HG03280 (cell line): ENCODE measurements around the gene ABCC12.

Experiments used
- ATAC-seq: cut with Tn5 transposase; IDR thresholded peaks from one replicate; pipeline ENCODE4 v1.9.1; 2021; ENCODE audit warnings: mild to moderate bottlenecking, moderate library complexity; ENCODE audit not compliant: unreplicated experiment

Gene ABCC12

DNA sequence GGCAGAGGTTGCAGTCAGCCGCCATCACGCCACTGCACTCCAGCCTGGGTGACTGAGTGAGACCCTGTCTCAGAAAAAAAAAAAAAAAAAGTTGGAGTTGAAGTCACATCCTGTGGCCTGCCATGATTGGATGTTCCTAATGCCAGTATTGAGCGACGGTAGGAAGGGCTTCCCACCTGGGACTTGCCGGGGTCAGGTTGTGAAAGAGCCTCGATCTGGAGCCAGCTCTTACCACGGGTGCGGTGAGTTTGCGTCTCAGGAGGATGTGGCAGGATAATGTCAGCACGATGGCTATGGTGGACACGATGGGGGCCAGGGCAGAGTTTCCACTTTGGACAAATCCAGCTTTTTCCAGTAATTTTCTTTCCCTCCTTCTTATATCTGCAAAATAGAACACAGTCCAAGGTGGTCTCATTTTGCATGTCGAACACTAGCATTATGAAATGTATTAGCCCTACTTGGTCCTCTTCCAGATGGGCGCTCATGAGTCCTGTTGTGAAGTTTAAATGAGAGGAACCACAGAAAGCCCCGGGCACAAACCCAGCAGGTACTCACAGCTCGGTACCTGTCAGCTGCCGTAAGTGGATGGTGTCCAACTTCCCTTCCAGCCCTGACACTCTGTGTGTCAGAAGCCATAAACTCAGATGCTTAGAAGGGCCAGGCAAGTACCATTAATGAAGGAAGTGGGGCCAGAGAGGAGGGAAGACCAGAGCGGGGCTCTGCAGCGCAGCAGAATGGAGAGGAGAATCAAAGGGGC, 22.2 kb downstream of the ABCC12 start:
- ATAC-seq: no peak

DNA sequence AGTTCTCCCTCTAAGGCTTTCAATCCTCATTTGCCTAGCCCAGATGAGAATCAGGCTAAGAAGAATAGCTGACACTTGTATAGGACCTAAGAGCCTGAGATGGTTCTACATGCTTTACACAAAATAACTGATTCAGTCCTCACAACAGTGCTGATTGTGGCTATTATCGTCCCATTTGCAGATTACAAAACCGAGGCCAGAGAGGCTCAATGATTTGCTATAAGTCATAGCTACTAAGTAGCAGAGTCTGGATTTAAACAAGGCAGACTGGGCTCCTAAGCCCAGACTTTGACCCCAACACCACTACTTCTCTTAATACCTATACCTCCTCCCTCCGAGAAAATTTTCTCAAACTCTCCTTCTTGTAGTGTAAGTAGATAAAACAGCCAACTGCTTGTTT, 23.1 kb downstream of the ABCC12 start:
- ATAC-seq: no peak

DNA sequence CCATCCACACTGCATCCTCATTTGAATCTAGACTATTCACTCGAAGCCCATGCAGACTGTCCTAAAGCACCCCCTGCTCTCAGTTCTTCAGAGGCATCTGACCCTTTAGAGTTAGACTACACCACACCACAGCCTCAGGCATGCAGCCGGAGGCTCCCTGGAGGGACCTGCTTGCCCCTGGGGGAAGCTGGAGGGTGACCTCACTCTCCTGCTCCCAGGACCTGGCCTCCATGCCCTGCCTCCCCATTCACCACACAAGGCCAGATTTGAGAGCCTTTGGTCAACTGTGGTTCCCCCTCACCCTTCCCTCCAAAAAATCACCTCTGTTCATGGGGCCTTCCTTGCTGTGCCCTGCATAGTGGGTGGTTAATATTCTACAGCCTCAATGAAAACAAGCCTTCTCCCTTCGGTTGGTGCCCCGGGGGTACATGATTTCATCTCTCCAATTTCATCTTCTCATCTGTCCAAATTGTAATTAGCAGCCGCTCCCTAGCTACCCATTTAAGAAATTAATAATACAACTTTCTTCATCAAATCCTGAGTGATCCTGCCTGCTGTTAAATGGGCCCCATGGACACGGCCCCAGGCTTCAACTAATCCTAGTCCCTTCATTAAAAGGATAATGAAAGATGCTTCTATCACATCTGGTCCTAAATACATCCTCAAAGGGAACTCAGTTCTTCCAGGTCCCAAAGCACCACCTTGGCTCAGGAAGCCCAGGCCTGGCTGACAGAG, 24.4 kb downstream of the ABCC12 start:
- no peak for ATAC-seq

DNA sequence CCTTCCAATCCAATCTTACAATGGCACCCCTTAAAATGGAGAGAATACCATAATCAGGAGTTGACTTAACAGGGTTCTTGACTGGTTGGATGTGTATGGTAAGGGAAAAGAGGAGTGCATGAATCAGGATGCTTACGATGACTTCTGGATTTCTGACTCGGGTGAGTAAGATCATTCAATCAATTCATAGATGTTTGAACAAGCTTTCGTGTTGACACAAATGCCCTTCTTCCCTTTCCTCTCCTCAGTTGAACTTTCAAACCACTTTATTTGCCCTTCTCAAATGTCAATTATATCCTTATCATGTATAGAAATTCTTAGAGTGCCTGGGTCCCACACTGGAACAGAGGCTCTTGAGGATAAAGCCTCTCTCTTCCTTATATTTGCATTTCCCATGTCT, 25.9 kb downstream of the ABCC12 start:
- no peak for ATAC-seq

DNA sequence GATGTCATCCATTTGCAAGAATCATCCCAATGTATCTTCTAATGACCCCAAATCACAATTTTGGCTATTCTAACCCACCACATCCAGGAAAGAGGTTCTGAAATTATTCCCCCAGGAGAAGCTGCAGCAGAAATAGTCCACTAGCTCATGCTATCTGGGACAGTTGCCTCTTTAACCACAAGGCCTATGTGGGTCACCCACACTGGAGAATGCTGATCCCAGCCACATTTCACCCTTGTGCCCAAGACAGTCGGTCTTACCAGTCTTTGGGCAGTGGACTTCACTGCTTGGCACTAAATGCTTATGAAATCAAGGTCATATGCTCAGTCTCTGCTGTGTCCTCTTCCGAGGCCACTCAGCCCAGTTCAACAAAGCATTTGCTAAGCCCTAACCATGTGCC, 27.0 kb downstream of the ABCC12 start:
- ATAC-seq: no peak

DNA sequence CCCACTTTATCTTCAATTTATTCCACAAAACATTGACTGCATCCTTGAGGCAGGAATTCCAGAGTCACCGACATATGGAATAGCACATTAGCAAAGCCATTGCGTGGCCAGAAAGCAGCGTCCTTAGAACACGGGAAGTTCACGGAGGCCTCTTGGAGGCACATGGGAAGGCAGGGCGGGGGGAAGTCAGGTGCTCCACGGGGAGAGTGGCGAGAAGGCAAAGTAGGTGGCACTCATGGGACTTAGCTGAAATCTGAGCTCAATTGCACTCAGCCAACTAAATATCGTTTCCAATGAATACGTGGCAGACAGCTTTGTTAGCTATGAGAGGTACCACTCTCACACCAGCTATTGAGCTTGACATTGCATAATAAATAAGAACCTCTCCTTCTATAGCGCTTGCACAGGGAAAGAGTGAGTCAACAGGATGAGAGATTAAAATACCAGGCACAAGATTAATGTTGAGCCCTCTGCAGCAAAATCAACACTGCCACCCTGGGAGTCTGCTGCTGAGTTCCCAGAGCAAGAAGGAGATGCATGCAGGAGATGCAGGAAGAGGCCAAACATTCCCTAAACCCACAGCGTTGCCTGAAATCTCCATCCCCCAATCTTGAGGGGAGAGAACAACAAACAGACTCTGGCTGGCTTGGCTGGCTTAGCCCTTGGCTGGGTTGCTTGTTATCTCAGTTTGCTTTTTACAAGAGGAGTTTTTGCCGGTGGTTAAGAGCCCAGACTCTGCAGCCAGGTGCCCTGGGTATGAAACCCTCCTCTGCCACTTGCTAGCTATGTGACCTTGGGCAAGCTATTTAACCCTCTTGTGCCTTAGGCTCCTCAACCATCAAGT, 28.8 kb downstream of the ABCC12 start:
- no peak for ATAC-seq

DNA sequence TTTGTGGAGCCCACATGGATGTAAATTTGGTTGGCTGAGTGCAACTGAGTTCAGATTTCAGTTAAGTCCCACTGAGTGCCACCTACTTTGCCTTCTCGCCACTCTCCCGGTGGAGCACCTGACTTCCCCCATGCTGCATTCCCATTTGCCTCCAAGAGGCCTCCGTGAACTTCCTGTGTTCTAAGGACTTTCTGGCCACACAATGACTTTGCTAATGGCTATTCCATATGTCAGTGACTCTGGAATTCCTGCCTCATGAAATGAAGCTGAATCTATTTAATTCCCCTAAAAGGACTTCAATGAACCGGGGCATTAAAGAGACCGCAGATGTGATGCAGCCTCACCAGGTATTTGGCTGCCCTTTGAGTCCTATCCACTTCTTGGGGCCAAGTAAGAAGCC, 29.9 kb downstream of the ABCC12 start:
- no peak for ATAC-seq

DNA sequence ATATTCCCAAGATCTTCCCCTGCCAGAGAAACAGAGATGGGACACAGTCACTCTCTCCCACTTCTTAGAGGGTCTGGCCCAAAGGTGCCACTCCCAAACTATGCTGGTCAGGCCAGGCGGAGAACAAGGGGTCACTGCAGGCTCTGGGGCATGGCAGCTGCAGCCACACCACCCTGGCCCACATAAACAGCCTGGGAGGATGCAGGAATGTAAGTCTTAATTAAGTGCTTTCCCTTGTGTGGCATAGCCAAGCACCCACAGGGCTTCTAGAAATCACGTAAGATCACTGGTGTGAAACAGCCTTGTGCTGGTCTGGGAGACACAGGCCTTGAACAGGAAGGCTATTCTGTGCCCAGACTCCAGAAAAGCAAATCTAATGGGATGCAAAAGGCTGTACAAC, 31.5 kb downstream of the ABCC12 start:
- no peak for ATAC-seq

DNA sequence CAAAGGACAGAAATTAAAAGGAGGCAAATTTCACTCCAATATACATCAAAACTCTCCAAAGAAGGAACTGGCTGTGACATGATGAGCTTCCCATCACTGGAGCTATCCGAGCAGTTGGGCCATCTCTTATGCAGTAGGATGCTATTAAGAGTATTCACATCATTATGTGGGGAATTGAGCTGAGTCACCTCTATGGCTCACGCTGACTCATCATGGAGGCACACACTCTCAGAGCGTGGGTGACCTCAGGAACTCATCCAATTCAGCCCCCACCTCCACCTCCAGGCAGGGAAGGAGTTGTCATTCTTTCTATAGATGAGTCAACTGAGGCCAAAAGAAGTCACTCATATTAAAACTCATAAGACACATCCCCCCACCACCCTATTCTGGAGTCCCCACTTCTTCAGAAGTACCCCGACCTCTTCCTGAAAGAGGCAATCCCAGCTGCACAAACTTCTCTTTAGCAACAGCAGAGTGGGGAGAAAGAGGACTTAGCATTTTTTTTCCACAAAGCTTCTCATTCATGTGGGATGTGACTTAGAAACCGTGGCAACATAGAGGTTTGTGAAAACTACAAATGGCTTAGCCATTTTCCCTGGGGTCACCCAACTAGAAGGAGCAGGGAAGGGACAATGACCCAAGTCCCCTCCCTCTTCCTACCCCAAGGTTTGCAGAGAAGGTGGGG, 32.5 kb downstream of the ABCC12 start:
- no peak for ATAC-seq

DNA sequence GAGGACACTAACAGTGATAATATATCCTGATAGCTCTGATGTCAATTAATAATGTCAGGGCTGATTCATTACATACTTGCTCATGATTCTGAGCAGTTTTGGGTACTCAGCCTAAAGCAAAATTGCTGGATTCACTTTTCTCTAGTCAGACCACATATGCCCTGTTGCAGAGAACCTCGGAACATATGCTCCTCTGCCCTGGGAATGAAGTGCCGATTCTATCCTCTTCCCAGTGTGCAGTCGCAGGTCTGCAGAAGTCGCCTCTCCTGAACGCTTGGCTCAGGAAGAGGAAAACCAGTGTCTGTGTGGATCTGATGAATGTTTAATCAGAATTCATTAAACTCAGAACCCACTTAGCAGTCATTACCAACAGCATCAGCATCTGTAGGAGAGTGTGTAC, 34.5 kb downstream of the ABCC12 start:
- no peak for ATAC-seq

DNA sequence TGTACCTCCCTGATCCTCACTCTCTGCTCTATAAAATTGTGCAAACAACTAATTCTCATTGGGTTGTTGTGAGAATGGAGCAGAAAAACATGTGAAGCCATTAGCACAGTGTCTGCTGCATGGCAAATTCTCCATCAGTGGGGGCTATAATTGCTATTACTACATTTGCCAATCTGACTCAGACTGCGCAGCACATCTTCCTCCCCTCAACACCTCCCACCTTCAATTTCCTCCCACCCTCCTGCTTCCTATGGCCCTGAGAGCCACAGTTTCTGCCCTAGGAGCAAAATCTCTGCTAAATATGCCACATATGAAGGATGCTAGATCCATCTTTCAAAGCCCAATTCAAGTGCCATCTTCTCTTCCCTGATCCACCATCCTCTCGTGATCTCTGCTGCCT, 37.0 kb downstream of the ABCC12 start:
- ATAC-seq: no peak

DNA sequence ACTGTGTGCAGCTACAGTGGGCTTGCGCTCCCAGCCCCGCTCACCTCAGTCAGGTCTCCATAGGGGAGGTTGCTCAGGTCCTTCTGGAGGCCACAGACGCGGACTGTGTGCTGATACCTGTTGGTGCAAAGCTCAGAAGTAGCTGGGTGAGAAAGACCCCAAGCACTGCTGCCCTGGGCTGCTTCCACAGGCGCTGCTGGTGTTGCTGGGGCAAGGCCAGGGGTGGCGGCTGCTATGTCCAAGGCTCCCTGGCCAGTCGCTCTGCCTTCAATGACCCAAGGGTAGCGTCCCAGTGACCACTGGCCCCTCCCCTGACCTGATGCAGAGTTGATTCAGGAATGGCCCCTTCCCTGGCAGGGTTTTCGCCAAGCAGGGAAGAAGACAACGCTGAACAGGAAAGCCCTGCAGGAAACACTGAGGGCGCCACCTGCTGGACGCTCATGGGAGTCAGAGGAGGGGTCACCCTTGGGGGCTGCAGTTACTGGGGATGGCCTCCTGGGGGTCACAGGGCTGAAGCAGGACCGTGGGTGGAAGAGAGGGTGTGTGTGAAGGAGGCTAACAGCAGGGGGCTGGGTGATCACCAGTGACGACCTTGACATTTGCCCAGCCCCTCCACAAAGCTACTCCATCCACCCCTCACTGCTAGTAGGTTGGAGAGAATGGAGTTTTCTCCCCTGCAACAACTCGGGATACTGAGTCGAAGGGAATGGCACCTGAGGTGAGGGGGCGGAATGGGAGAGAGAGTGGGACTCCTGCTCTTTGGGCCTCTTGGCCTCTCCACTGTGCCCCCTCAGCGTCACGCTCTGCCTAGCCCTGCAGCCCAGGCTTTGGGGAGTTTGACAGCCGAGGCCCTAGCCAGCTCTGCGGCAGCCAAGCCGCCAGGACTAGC, 38.3 kb downstream of the ABCC12 start:
- ATAC-seq: peak; percentile 66

DNA sequence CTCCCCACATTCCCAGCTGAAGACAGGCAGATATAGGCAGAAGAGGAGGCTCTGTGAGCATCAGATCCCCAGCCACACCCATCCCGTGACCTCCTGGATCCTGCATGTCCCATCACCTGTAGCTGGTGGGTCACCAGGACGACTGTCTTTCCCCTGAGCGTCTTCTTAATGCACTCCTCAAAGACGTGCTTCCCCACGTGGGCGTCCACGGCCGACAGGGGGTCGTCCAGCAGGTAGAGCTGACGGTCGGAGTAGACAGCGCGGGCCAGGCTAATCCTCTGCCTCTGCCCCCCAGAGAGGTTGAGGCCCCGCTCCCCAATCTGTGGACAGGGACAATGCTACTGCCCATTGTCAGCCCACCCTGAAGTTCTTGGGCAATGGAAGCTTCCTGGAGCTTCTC, 40.5 kb downstream of the ABCC12 start:
- no peak for ATAC-seq

DNA sequence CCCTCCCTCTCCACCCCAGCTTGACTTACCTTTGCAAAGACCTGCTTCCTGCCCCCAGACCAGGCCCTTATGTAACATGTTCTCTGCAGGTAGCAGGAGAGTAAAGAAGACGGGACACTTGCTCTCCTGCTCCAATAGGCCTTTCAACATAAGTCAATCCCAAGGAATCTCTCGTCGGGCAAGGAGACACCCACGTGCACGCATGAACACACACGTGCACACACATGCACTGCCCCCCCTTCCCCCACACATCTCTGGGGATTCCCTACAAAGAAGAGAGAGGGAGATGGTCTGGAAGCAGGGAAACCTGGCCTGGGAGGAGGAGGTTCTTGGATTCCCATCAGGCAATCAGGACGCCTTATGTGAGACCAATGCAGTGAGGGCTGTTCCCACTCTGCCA, 41.4 kb downstream of the ABCC12 start:
- no peak for ATAC-seq

DNA sequence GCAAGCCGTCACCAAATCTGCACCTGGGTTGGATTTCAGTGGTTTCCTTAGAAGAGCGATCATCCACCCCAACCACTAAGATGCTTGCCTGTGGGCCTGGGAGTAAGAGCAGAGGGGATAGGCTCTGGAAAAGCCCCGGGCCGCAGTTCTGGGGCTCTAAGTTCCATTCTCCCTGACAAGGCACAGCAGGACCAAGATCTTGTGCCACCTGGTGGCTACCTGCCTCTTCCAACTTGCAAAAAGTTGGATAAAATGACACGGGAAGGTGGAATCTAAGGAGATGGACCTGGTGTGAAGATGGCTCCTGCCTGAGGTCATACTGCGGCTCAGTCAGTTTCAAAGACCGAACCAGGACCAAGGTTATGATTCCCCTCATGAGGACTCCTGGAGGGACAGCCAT, 42.3 kb downstream of the ABCC12 start:
- ATAC-seq: no peak

DNA sequence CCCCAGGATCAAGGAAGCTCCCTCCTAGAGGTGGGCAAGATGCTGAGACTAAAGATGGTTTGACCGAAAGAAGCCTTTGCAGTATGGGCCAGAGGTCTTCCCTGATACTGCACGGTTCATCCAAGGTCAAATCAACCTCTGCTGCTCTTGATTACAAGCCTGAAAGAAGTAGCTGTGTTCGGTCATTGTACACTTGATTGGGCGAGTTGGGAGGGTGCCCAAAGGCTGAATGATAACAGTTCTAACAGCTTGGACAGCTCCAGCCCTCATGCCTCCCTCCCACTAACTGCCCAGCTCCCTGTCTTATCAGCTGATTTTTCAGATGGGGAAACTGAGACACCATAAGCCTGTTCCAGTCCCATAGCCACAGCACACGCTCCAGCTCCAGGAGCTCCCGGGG, 42.8 kb downstream of the ABCC12 start:
- no peak for ATAC-seq

DNA sequence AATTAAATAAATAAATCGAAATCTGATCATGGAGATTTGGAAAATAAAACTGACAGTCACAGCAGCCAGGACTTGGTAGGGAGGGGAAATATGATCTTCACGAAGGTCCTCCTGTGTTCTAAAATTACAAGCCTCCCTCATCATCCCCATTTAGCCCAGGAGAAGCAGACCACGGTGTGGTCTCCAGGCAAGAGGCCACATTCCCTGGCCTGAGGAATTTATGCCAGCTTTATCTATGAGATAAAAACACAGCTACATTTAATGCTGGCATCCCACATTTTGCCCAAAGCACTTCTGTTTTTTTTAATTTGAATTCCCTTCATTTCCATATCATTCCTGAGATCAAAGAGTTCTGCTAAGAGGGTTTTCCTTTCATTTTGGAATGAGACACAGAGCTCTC, 43.2 kb downstream of the ABCC12 start:
- ATAC-seq: no peak

DNA sequence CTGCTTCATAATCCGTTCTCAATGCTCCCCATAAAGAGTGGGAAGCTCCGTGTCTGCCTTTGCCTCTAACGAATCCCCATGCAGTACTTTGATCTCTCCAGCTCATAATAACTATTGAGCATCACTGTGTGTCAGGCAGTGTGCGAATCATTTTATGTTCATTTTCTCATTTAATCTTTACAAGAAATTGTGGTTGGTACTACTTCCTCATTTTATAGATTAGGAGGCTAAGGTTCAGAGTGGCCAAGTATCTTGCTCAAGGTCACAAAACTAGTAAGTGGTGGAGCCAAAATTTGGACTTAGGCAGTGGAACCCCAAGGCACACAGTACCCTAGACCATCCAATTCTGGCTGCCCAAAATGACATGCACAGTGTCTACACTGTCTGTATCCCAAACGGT, 44.8 kb downstream of the ABCC12 start:
- ATAC-seq: no peak

DNA sequence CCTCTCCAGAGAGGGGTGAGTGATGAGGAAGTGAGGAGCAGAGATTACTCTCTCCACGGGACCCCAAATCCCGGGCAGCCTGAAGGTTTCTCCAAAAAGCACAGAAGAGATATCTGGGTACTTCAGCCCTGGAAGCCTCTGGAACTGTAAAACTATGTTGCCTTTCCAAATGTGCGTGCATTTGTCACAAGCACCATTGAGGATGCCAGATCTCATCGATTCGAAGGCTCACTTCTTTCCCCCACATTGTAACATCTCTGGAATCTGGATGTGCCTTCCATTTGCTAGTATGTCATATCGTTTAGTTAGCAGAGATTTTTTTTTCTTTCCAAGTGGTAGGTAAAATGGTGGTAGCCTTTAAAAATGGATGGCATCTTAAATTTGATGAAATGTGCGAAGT, 45.8 kb downstream of the ABCC12 start:
- no peak for ATAC-seq

DNA sequence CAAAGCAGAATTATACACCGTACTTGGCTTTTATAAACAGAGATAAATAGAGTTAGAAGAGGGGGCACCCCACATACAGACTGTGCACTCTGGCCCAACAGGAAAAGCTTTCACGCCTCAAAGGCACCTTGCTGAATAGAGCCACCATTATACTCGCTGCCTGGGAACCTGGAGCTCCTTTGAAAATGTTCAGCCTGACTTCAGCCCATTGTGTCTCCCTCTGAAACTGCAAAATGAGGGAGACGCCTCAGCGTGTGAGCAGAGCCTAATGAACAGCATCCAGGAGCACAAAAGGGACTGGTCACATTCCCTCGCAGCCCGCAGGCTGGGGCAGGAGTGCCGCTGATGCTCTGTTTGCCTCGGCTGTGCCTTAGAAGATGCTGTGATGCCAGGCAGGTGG, 46.3 kb downstream of the ABCC12 start:
- ATAC-seq: no peak
